HG02678 (cell line): ENCODE data around the gene DUSP7.
A peak's percentile ranks its signal among the peaks of the same experiment; 100 is the strongest.

ENCODE experiments used
- ATAC-seq: cut with Tn5 transposase; IDR thresholded peaks from one replicate; pipeline ENCODE4 v1.9.1; 2021; ENCODE audit warnings: mild to moderate bottlenecking, moderate library complexity; ENCODE audit not compliant: unreplicated experiment

DUSP7 gene

GRCh38 chr3:52030714-52031310, 25.6 kb downstream of the DUSP7 start:
- ATAC-seq = no peak

- ATAC-seq = no peak
These were observed 26.8 kb downstream of the DUSP7 start for GRCh38 chr3:52029535-52029934.

GRCh38 chr3:52029053-52029452, 27.3 kb downstream of the DUSP7 start:
- ATAC-seq = no peak

- ATAC-seq = no peak
These were observed 27.8 kb downstream of the DUSP7 start for GRCh38 chr3:52028572-52028971.

- no peak for ATAC-seq
These were observed 30.3 kb downstream of the DUSP7 start for GRCh38 chr3:52026041-52026440.

- no peak for ATAC-seq
These were observed 30.9 kb downstream of the DUSP7 start for GRCh38 chr3:52025453-52025852.

GRCh38 chr3:52024765-52025452, 31.5 kb downstream of the DUSP7 start:
- ATAC-seq = no peak

- ATAC-seq = peak; percentile 67
These were observed 32.3 kb downstream of the DUSP7 start for GRCh38 chr3:52023860-52024764.

- ATAC-seq = no peak
These were observed 33.1 kb downstream of the DUSP7 start for GRCh38 chr3:52023101-52023770.

GRCh38 chr3:52022323-52023100, 33.9 kb downstream of the DUSP7 start:
- no peak for ATAC-seq

- ATAC-seq = no peak
These were observed 34.7 kb downstream of the DUSP7 start for GRCh38 chr3:52021489-52022268.

GRCh38 chr3:52020796-52021195, 35.6 kb downstream of the DUSP7 start:
- ATAC-seq = no peak

GRCh38 chr3:52019352-52020080, 36.9 kb downstream of the DUSP7 start:
- ATAC-seq = no peak

GRCh38 chr3:52018319-52019000, 37.9 kb downstream of the DUSP7 start:
- no peak for ATAC-seq

GRCh38 chr3:52017586-52017985, 38.8 kb downstream of the DUSP7 start:
- no peak for ATAC-seq

GRCh38 chr3:52015438-52016228, 40.7 kb downstream of the DUSP7 start:
- ATAC-seq = no peak

- no peak for ATAC-seq
These were observed 41.8 kb downstream of the DUSP7 start for GRCh38 chr3:52014613-52015012.
